B cell (primary cell): ENCODE data around the gene UBAC2. TPM values are rescaled to one million over a fixed set of nuclear protein-coding genes. Genes with fewer than 3 reads are reported as not detected.
A peak's percentile ranks its signal among the peaks of the same experiment; 100 is the strongest.

ENCODE experiments used
- ATAC-seq: fragments of 200-7000 bp; cut with Tn5 transposase; one replicate; pipeline ENCODE4 v1.10.0; 2021; ENCODE audit warnings: low read depth, mild to moderate bottlenecking, moderate number of reproducible peaks, moderate library complexity
- CTCF ChIA-PET: fragments of 350-600 bp; sonication (Branson Sonifier 250); formaldehyde crosslinking; loops from one replicate; lab custom pipeline; 2021; ENCODE audit warnings: antibody characterized with exemption, inconsistent platforms; lab: Charles Lee
- POLR2A ChIA-PET: fragments of 350-600 bp; sonication (Branson Sonifier 250); formaldehyde crosslinking; loops from one replicate; lab custom pipeline; 2021; ENCODE audit warnings: antibody characterized with exemption; lab: Charles Lee
- DNase-seq: peaks from one replicate; pipeline ENCODE4 v3.0.0; 2013
- H2AFZ ChIP-seq: 2 replicates; pipeline ENCODE4 v1.6.1; 2012; ENCODE audit warnings: mild to moderate bottlenecking, low read depth, low read length; ENCODE audit not compliant: insufficient read depth, poor library complexity, severe bottlenecking
- H3K27ac ChIP-seq, 2 donors: 1 replicate in 1 of 2; 2 replicates in 1 of 2; pipeline ENCODE4 v1.5.1; 2012 to 2013; ENCODE audit warnings: low read length in 2 of 2, mild to moderate bottlenecking in 2 of 2, moderate library complexity in 1 of 2
- H3K27me3 ChIP-seq, 4 experiments: fragments of 200-600 bp in 1 of 4; sonication (generic) in 1 of 4; replicated peaks in 1 of 4; 1 replicate in 2 of 4; 2 replicates in 2 of 4; pipeline versions ENCODE4 v1.6.1 to v1.7.0; 2013 to 2016; ENCODE audit warnings: low read length in 3 of 4, mild to moderate bottlenecking in 2 of 4, mixed read lengths in 1 of 4, moderate library complexity in 1 of 4; ENCODE audit not compliant: insufficient read depth in 4 of 4, control insufficient read depth in 3 of 4; ENCODE audit errors: control extremely low read depth in 1 of 4
- H3K36me3 ChIP-seq, 2 experiments: replicated peaks in 1 of 2; 1 replicate in 1 of 2; 2 replicates in 1 of 2; pipeline versions ENCODE4 v1.6.1 to v1.7.1; 2013; ENCODE audit warnings: low read length in 1 of 2; ENCODE audit not compliant: insufficient read depth in 2 of 2, control insufficient read depth in 1 of 2; ENCODE audit errors: control extremely low read depth in 1 of 2, extremely low read depth in 1 of 2
- H3K4me1 ChIP-seq, 2 donors: fragments of 200-600 bp in 1 of 2; sonication (generic) in 1 of 2; 1 replicate in 1 of 2; 2 replicates in 1 of 2; pipeline versions ENCODE4 v1.5.1 to v1.6.1; 2013 to 2017; ENCODE audit warnings: low read length in 2 of 2; ENCODE audit not compliant: control insufficient read depth in 2 of 2, insufficient read depth in 2 of 2
- H3K4me2 ChIP-seq: replicated peaks from 2 replicates; pipeline ENCODE3; 2012; ENCODE audit warnings: mild to moderate bottlenecking, low read depth, low read length; ENCODE audit not compliant: poor library complexity, severe bottlenecking
- H3K4me3 ChIP-seq, 5 experiments: fragments of 200-600 bp in 1 of 5; sonication (generic) in 1 of 5; 1 replicate in 3 of 5; 2 replicates in 2 of 5; pipeline versions ENCODE4 v1.5.1 to v1.7.0; 2011 to 2016; ENCODE audit warnings: low read length in 4 of 5, mild to moderate bottlenecking in 4 of 5, low read depth in 2 of 5, control low read depth in 1 of 5, moderate library complexity in 1 of 5; ENCODE audit not compliant: insufficient read depth in 1 of 5; ENCODE audit errors: control extremely low read depth in 1 of 5, extremely low read depth in 1 of 5
- H3K79me2 ChIP-seq: fragments of 200-600 bp; sonication (generic); one replicate; pipeline ENCODE4 v1.6.0; 2016; ENCODE audit warnings: low read length; ENCODE audit not compliant: control insufficient read depth, insufficient read depth
- H3K9ac ChIP-seq: fragments of 200-600 bp; sonication (generic); 2 replicates; pipeline ENCODE4 v1.6.1; 2017; ENCODE audit warnings: mild to moderate bottlenecking, low read length, moderate library complexity
- H3K9me3 ChIP-seq, 3 donors: one replicate each; pipeline versions ENCODE4 v1.6.1 to v1.7.1; 2013; ENCODE audit warnings: low read length in 2 of 3; ENCODE audit not compliant: control insufficient read depth in 2 of 3, insufficient read depth in 1 of 3; ENCODE audit errors: control extremely low read depth in 1 of 3
- H4K20me1 ChIP-seq: 2 replicates; pipeline ENCODE4 v1.6.0; 2012; ENCODE audit warnings: mild to moderate bottlenecking, low read length; ENCODE audit not compliant: insufficient read depth, control insufficient read depth, poor library complexity, severe bottlenecking
- H3K27ac Mint-ChIP-seq: one replicate; pipeline ENCODE4 v1.8.0; 2021; ENCODE audit warnings: mixed read lengths
- H3K27me3 Mint-ChIP-seq: one replicate; pipeline ENCODE4 v1.8.0; 2021; ENCODE audit warnings: mixed read lengths
- H3K4me1 Mint-ChIP-seq: one replicate; pipeline ENCODE4 v1.8.0; 2021; ENCODE audit warnings: mixed read lengths
- H3K4me3 Mint-ChIP-seq: one replicate; pipeline ENCODE4 v1.8.0; 2021; ENCODE audit warnings: mixed read lengths
- H3K9me3 Mint-ChIP-seq: one replicate; pipeline ENCODE4 v1.8.0; 2022; ENCODE audit warnings: mixed read lengths; ENCODE audit not compliant: insufficient read depth
- CTCF ChIP-seq: fragments of 200-600 bp; IDR thresholded peaks from one replicate; pipeline ENCODE4 v1.8.0; 2022; ENCODE audit warnings: antibody characterized with exemption, mild to moderate bottlenecking
- EZH2 ChIP-seq: IDR thresholded peaks from 2 replicates; pipeline ENCODE4 v1.6.1; 2012; ENCODE audit warnings: borderline replicate concordance, low read depth, mild to moderate bottlenecking, moderate library complexity, low read length; ENCODE audit not compliant: insufficient read depth, poor library complexity, severe bottlenecking
- WGBS: methylation state at CpG from one replicate; pipeline ENCODE4 v1.1.5; 2013; ENCODE audit warnings: missing lambda C conversion rate; ENCODE audit not compliant: insufficient coverage; 5-methylcytosine and 5-hydroxymethylcytosine counted together
- intact Hi-C: fragments of 100-400 bp; cut with micrococcal nuclease; formaldehyde crosslinking; loops from one replicate; pipeline ENCODE4 v1.10.0; 2022
- polyA plus RNA-seq: library from polyadenylated mRNA; depleted of rRNA; stranded (reverse); fragments of >200 nt; gene quantifications from 2 replicates; pipeline ENCODE4 v1.2.3, GENCODE V29; 2012
- total RNA-seq, 2 donors: library from RNA; stranded (reverse); fragments of 120-200 nt in 1 of 2; gene quantifications; 1 replicate in 1 of 2; 2 replicates in 1 of 2; pipeline versions ENCODE4 v1.2.3 to v1.2.4, GENCODE V29; 2013 to 2022

Gene UBAC2
- total and polyA plus RNA-seq, 2 donors (not counting 1 experiment from before 2014, with no cell fraction given): 56.3 to 60.8 TPM

- intact Hi-C loops: loop anchor here (1.0 to 10.0 kb wide), 3 partner anchors 118 to 1246 kb away; no protein-coding TSS in a partner anchor
- H2AFZ ChIP-seq: no peak overlapping the region
- ChIA-PET POLR2A (interaction anchor here (0.7 to 1.9 kb wide), 3 partner anchors 31 to 167 kb away, joined by 3 to 14 read pairs (median 5); no protein-coding TSS in a partner anchor), CTCF (interaction anchor here (0.7 to 17.1 kb wide), 37 partner anchors 9 to 1246 kb away, joined by 3 to 661 read pairs (median 10); partner anchors contain the start of genes GPR18, GPR183, TM9SF2 and UBAC2)
- peaks cover 73% of the 10 kb centered on the region for H3K79me2 ChIP-seq
- DNase-seq (no peak), ATAC-seq (no peak)
- no peaks in the 10 kb centered on the region for H3K27me3 ChIP-seq
- no peak overlapping the region for H3K4me2 ChIP-seq
- no peak overlapping the region for H3K4me3 ChIP-seq
- H3K36me3 ChIP-seq: peaks cover 0 to 22% of the 10 kb centered on the region in 2 experiments
- no peaks in the 10 kb centered on the region for H4K20me1 ChIP-seq
- Mint-ChIP-seq H3K27me3 (no peaks in the 10 kb centered on the region), H3K9me3 (no peaks in the 10 kb centered on the region), H3K4me3 (no peak overlapping the region), H3K4me1 (peaks cover 63% of the 10 kb centered on the region), H3K27ac (peak overlapping the region; percentile 71)
- peaks cover 53 to 60% of the 10 kb centered on the region in 2 donors for H3K4me1 ChIP-seq
- peaks cover 0 to 13% (median 5%) of the 10 kb centered on the region in 3 donors for H3K9me3 ChIP-seq
- H3K27ac ChIP-seq: no peak overlapping the region
- 81% methylated on average over 3 of the region's 3 CpGs for WGBS
- H3K9ac ChIP-seq: no peak overlapping the region
- no peak for TF ChIP-seq CTCF
- TF ChIP-seq EZH2: no peak
Measured at GRCh38 chr13:99268822-99269221, 68.2 kb downstream of the UBAC2 start.

GRCh38 chr13:99269627-99270241, 69.1 kb downstream of the UBAC2 start:
- H3K27me3 Mint-ChIP-seq: no peaks in the 10 kb centered on the region
- Histone ChIP-seq H4K20me1 (no peaks in the 10 kb centered on the region), H3K79me2 (peaks cover 73% of the 10 kb centered on the region), H3K36me3 (peaks cover 0 to 22% of the 10 kb centered on the region in 2 experiments), H3K27ac (peak overlapping the region; percentile 69 to 89), H3K4me3 (no peak overlapping the region), H3K27me3 (no peaks in the 10 kb centered on the region), H3K9ac (no peak overlapping the region), H3K9me3 (peaks cover 0 to 13% (median 5%) of the 10 kb centered on the region in 3 donors), H3K4me2 (peak overlapping the region; percentile 63), H2AFZ (no peak overlapping the region), H3K4me1 (peaks cover 45 to 55% of the 10 kb centered on the region in 2 donors)
- TF ChIP-seq EZH2 (no peak), CTCF (peak; percentile 92)
- peak overlapping the region; percentile 50 for H3K27ac Mint-ChIP-seq
- no CpG with 5 or more reads among the region's 3 CpGs for WGBS
- peak; percentile 76 for ATAC-seq
- ChIA-PET POLR2A (interaction anchor here (0.7 to 2.1 kb wide), 9 partner anchors 13 to 166 kb away, joined by 3 to 14 read pairs (median 3); partner anchors contain the start of gene UBAC2), CTCF (interaction anchor here (0.6 to 17.1 kb wide), 68 partner anchors 10 to 1245 kb away, joined by 3 to 661 read pairs (median 6); partner anchors contain the start of genes CLYBL, GPR18, GPR183 and TM9SF2)
- no peaks in the 10 kb centered on the region for H3K9me3 Mint-ChIP-seq
- peak; percentile 81 for DNase-seq
- peaks cover 59% of the 10 kb centered on the region for H3K4me1 Mint-ChIP-seq
- no peak overlapping the region for H3K4me3 Mint-ChIP-seq
- intact Hi-C loops: loop anchor here (1.0 to 10.0 kb wide), 7 partner anchors 13 to 1245 kb away; partner anchors contain the start of gene GPR183
